GM21786 (cell line): ENCODE measurements around the gene TM9SF1.

Source experiments
- ATAC-seq: cut with Tn5 transposase; IDR thresholded peaks from one replicate; pipeline ENCODE4 v1.9.1; 2021; ENCODE audit not compliant: unreplicated experiment

Gene TM9SF1

DNA sequence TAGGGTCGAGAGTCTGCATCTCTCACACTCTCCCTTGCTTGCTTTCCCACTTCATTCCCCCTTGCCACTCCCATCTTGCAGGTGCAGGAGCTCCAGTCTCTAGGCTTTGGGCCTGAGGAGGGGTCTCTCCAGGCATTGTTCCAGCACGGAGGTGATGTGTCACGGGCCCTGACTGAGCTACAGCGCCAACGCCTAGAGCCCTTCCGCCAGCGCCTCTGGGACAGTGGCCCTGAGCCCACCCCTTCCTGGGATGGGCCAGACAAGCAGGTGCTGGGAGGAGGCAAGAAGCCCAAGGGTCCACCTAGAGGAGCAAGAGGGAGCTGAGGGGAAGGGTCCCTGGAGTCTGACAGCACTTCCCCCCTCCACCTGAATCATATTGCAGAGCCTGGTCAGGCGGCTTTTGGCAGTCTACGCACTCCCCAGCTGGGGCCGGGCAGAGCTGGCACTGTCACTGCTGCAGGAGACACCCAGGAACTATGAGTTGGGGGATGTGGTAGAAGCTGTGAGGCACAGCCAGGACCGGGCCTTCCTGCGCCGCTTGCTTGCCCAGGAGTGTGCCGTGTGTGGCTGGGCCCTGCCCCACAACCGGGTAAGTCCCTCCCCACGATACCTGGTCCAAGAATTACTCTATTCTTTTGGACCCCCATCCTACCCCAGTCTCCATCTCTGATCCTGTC, 43.7 kb downstream of the TM9SF1 start:
- no peak for ATAC-seq

DNA sequence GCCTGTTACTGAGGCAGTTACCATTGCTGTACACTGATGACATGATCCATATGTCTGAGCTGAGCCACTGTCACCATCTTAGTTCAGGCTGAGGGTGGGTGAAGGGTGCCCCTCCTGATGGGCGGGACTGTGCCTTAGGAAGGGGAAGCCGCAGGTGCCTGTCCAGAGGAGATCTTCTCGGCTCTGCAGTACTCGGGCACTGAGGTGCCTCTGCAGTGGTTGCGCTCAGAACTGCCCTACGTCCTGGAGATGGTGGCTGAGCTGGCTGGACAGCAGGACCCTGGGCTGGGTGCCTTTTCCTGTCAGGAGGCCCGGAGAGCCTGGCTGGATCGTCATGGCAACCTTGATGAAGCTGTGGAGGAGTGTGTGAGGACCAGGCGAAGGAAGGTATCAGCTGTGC, 44.2 kb downstream of the TM9SF1 start:
- ATAC-seq, result no peak

DNA sequence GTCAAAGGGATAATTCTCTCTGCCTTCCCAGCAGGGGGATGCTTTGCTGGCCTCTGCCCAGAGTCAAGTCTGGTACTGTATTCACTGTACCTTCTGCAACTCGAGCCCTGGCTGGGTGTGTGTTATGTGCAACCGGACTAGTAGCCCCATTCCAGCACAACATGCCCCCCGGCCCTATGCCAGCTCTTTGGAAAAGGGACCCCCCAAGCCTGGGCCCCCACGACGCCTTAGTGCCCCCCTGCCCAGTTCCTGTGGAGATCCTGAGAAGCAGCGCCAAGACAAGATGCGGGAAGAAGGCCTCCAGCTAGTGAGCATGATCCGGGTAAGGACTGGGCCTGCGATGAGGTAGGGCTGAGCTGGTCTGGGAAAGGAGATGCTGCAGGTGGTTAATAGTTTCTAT, 44.7 kb downstream of the TM9SF1 start:
- no peak for ATAC-seq

DNA sequence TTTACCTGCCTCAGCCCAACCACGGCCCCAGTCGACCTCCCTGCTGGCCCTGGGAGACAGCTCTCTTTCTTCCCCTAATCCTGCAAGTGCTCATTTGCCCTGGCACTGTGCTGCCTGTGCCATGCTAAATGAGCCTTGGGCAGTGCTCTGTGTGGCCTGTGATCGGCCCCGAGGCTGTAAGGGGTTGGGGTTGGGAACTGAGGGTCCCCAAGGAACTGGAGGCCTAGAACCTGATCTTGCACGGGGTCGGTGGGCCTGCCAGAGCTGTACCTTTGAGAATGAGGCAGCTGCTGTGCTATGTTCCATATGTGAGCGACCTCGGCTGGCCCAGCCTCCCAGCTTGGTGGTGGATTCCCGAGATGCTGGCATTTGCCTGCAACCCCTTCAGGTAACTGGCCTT, 45.2 kb downstream of the TM9SF1 start:
- ATAC-seq, result no peak

DNA sequence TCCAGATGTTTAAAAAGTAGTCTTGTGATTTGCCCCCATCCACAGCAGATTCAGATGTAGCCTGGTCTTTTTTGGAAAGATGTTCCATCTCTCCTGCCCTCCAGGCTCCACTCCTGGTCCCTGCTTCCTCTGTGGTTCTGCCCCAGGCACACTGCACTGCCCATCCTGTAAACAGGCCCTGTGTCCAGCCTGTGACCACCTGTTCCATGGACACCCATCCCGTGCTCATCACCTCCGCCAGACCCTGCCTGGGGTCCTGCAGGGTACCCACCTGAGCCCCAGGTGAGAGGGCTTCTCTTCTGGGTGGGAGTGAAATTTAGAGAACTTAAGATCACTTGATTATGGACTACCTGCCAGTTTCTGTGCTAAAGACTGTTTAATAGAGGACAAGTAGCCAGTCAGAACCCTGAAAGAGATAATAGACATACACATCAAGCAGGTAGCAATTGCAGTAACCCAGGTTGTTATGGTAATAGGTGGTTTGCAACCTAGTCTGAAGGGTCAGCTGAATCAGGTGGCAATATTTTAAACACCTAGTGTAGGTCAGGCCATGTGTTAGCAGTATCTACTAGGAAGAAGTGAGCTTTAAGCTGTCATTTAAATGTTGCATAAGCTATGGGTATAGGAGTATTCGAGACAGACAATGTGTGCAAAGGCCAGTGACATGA, 45.8 kb downstream of the TM9SF1 start:
- ATAC-seq, result no peak

DNA sequence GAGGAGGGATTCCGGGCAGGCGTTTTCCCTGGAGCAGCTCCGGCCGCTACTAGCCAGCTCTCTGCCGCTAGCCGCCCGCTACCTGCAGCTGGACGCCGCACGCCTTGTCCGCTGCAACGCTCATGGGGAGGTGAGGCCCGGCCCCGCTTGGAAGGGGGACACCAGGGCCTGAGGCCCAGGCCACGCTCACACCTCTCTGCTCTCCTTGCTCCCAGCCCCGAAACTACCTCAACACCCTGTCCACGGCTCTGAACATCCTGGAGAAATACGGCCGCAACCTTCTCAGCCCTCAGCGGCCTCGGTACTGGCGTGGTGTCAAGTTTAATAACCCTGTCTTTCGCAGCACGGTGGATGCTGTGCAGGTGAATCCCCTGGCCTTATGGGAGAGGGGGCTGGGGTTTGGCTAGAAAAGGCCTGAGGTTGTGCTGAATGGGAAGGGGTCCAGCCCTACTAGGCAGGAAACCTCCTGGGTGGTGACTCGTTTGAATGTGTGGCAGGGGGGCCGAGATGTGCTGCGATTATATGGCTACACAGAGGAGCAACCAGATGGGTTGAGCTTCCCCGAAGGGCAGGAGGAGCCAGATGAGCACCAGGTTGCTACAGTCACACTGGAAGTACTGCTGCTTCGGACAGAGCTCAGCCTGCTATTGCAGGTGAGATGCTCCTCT, 47.3 kb downstream of the TM9SF1 start:
- ATAC-seq, result no peak

DNA sequence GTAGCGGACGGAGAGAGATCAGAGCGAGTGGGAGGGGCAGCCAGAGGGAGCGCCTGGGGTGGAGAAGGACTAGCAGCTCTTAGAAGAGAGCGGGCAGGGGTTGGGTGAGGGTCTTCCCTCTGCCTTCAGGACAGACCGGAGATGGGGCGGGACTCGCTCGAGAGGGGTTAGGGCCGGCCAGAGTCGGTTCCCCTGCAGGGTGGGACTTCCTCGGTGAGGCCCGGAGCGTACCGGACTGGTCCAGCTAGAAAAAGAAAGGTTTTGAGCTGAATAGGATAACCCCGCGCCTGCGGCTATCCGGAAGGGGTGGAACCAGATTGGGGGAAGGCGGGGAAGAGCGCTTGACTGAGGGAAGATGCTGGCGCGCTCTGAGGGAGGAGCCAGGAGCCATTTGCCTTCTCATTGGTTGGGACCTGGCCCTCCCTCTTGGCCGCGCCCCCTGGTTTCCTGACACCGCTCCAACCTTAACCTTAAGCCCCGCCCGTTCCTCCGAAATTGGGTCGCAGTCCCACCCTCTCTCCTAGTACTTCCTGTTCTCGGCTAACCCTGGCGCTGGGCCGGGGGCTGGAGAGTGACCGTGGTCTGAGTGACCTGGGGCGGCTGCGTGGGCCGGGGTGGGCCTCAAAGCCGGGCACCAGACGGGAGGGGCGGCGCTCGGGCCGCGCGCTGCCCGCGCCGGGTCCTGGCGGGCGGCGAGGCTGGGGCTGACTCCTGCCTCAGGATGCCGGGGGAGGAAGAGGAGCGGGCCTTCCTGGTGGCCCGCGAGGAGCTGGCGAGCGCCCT, 48.1 kb downstream of the TM9SF1 start, which contains the start of gene RNF31:
RNF31 (plus strand) TSS at position 521 of the 783 bp plus-strand sequence; CDS start at position 722, 201 bp downstream.
- peak; percentile 78 for ATAC-seq

DNA sequence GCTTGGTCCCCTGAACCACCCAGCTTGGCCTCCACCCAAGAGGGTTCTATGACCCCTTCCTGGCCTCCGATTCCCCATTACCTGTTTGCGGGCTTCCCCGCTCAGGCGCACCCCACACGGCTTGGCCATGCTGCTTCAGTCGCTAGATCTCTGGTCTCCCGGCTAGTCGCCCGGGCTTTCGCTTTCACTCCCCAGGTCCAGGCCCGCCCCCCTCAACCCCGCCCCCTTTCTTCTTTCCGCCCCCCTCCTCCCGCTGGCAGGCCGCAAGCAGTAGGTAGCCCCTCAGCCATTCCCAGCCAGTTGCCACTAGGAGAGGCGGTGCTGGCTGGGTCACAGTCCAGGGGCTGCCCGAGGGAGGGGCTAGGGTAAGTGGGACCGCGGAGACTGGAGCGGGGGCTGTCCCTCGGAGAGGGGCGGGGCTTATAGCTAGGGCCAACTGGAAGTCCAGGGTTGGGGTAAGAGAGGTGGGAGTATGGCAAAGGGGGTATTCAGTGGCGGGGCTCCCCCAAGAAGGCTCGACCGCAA, 48.7 kb downstream of the TM9SF1 start, which contains the start of gene PSME2:
PSME2 (minus strand) TSS at position 158 of the 525 bp plus-strand sequence; CDS start at position 129, 29 bp downstream.
- peak; percentile 58 for ATAC-seq

DNA sequence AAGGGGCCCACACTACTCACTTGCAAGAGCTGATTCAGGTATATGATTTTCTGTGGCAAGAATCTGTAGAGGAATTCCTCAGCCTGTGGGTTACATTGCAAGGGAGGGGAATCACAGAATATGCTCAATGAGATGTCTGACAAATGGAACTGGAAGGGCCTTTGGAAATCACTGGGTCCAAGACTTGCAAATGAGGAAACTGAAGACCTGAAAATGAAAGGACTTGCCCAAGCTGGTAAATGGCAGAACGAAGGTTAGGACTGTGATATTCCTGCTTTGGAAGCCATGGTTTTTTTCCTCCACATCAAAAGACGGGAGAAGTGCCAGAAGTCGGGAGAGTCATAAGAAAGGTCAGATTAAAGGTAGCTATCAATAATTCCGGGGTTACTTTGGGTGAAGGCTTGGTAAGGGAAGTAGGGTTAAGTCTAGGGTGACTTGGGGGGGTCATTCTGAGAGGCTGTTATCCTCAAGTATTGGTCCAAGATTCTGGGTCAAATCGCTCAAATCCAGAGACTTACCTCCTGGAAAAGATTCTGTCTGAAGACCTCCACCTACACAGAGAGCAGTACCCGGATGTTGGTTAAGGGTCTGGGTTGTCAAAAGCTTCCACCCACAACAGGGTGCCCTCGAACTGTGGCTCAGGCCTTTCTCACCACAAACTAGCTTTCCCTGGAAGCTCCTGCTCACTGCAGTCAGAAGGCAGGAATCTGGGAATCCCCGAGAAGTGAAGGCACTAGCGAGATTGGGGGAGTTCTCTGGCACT, 49.4 kb downstream of the TM9SF1 start:
- ATAC-seq, result no peak

DNA sequence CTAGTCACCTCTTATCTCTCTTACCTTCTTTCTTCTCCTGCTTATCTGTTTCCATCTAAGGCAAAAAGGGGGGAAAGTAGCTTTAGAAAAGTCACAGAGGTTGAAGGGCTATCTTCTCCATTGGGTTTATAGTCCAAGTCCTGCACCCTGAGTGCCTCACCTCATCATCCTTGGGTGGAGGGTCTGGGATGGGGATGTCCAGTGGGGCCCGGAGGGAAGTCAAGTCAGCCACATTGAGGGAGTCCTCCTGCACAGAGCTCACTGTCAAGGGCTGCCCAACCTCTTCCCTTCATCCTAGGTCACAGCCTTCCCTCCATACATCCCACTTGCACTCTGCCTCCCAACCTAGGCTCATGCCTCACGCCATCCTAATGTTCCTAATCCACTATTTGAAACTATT, 50.0 kb downstream of the TM9SF1 start:
- ATAC-seq, result no peak

DNA sequence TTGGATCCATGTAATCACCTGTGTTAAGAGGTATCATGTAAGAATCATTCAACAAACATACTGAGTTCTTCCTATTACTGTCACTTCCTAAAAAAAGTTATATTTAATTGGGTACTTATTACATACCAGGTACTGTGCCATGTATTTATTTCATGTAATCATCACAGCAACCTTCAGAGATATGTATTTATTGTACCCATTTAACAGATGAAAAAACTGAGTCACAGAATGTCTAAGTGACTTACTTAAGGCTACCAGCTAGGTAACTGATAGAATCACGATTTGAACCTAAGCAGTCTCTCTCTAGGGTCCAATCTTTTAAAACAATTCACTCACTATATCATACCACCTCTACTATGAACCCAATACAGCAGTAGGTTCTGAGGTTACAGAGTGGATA, 50.8 kb downstream of the TM9SF1 start:
- ATAC-seq, result no peak

DNA sequence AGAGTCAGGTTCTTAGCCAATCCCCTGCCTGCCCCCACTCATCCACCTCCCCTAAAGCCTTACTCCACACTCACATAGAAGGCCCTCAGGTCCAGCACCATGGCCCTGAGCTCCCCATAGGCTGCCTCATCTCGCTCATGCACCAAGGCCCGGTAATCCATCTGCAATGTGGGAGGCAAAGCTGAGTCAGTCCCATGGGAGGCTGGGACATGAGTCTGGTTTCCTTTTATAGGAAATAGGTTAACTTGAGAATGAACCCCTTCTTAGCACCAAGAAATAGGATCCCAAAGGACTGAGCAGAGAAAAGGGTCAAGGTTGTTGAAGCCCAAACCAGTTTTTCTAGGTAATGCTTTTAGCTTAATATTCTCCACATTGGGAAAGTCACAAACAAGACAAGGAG, 51.7 kb downstream of the TM9SF1 start:
- no peak for ATAC-seq

DNA sequence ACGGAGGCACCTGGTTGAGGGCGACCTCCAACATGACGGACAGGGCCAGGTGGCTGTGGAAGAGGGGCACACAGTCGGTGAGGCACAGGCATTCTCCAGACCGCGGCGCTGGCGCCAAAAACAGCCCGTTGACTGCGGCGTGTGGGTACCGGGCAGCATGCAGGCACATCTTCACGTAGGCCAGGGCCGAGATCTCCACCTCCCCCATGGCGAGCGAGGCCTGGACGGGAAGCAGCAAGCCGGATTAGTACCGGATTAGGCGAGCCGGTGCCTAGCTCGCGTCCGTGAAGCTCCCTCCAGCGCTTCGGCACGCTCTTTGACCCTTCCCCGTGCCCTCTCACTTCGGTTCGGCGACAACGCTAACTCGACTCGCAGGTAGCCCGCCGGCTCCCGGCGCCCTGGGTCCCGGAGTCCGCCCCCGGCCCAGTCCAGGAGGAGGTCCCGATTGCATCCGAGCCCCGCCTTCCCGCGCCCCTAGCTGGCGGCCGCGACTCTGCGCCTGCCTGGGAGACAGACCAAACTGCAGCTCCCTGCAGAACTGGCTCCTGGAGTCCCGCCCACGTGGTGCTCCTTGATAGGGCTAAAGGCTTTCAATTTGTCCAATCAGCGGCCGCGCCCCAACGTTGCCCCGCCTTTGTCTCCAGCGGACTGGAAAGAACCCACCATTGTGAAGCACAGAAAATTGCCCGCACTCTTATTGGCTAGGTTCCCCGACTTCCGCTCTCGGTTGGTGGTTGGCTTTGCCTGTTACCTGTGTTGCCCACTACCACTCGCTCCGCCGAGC, 54.0 kb downstream of the TM9SF1 start, which contains the start of gene EMC9:
EMC9 (minus strand) TSS at position 495 of the 784 bp plus-strand sequence; CDS start at position 208, 287 bp downstream.
- peak; percentile 89 for ATAC-seq

DNA sequence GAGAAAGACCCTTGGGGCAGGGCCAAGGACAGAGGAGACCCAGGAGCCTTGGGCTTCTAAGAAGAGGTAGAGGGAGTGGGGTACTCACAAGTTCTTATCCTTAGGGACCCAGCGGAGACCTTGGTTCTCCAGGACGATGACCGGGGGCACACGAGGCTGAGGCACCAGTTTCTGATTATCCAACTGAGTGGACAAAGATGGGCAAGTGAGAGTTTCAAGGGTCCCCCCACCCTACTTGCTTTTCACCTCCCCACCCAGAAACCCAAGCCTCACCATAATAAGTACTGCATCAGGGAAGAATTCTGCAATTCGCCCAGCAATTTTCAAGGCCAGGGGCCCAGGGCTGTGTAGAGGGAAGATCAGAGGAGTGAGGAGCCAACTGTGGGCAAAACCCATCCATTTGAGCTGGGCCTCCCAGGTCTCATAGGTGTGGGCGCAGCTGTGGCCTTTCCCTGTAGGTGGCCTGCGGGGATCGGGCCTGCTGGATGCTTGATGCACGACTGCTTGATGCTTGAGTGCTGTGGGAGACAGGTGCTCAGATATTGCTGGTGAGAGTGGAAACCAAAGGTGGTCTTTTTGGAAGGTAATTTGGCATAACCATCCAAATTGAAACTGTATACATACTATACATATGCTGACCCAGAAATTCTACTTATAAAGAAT, 55.8 kb downstream of the TM9SF1 start:
- no peak for ATAC-seq
